ENCODE results near the gene SNRNP70.

Gene SNRNP70

GRCh38 chr19:49064768-49065611, 20.3 kb upstream of the SNRNP70 start, which contains the start of gene NTF4:
NTF4 (minus strand) TSS chr19:49064818; CDS start chr19:49061997, 2,821 bp downstream.
- no peak for DNase-seq

GRCh38 chr19:49065905-49066512, 19.2 kb upstream of the SNRNP70 start:
- DNase-seq: no peak

GRCh38 chr19:49067554-49067953, 17.7 kb upstream of the SNRNP70 start:
- DNase-seq: no peak

- DNase-seq: no peak
Observed at GRCh38 chr19:49069026-49069425, 16.2 kb upstream of the SNRNP70 start.

- DNase-seq: no peak
Observed at GRCh38 chr19:49070416-49070815, 14.8 kb upstream of the SNRNP70 start.

- DNase-seq: no peak
Observed at GRCh38 chr19:49071860-49072547, 13.2 kb upstream of the SNRNP70 start.

- no peak for DNase-seq
Observed at GRCh38 chr19:49073514-49074378, 11.5 kb upstream of the SNRNP70 start.

- DNase-seq: peak in 1 of 2 donors; percentile 21
Observed at GRCh38 chr19:49074869-49075268, 10.4 kb upstream of the SNRNP70 start.

GRCh38 chr19:49080392-49080791, 4.9 kb upstream of the SNRNP70 start:
- no peak for DNase-seq

GRCh38 chr19:49081273-49081672, 4.0 kb upstream of the SNRNP70 start:
- no peak for DNase-seq

- no peak for DNase-seq
Observed at GRCh38 chr19:49084206-49085019, 838 bp upstream of the SNRNP70 start.

GRCh38 chr19:49085868-49086232, 599 bp downstream of the SNRNP70 start:
- DNase-seq: no peak

GRCh38 chr19:49086296-49086695, 1.0 kb downstream of the SNRNP70 start:
- DNase-seq: no peak

- no peak for DNase-seq
Observed at GRCh38 chr19:49091391-49092038, 6.3 kb downstream of the SNRNP70 start.

GRCh38 chr19:49092686-49093085, 7.4 kb downstream of the SNRNP70 start:
- DNase-seq: no peak

- peak; percentile 21 to 54 for DNase-seq
Observed at GRCh38 chr19:49094505-49095482, 9.5 kb downstream of the SNRNP70 start.

GRCh38 chr19:49097453-49098288, 12.4 kb downstream of the SNRNP70 start:
- peak in 1 of 2 donors; percentile 42 for DNase-seq

- no peak for DNase-seq
Observed at GRCh38 chr19:49098795-49099194, 13.5 kb downstream of the SNRNP70 start.

GRCh38 chr19:49101160-49101559, 15.9 kb downstream of the SNRNP70 start:
- no peak for DNase-seq
